Liver (tissue), 9 donors: Measurements from ENCODE around the gene NKIRAS1. TPM values are rescaled to one million over a fixed set of nuclear protein-coding genes. Genes with fewer than 3 reads are reported as not detected.

Source experiments
- DNase-seq: peaks from one replicate; pipeline ENCODE4 v3.0.0-alpha.2; 2017; ENCODE audit warnings: low spot score
- H3K27ac ChIP-seq, 2 donors: one replicate each; pipeline ENCODE4 v1.7.0; 2013; ENCODE audit warnings: inconsistent platforms in 2 of 2, low read length in 2 of 2, control low read depth in 1 of 2, low read depth in 1 of 2, mild to moderate bottlenecking in 1 of 2
- H3K27me3 ChIP-seq, 4 donors: one replicate each; pipeline versions ENCODE4 v1.6.1 to v1.7.0; 2013; ENCODE audit warnings: low read length in 3 of 4, inconsistent platforms in 1 of 4, mild to moderate bottlenecking in 1 of 4, moderate library complexity in 1 of 4; ENCODE audit not compliant: control insufficient read depth in 4 of 4, insufficient read depth in 4 of 4
- H3K36me3 ChIP-seq, 4 donors: one replicate each; pipeline versions ENCODE4 v1.6.1 to v1.7.0; 2013; ENCODE audit warnings: low read length in 3 of 4, mild to moderate bottlenecking in 3 of 4, low read depth in 1 of 4, moderate library complexity in 1 of 4; ENCODE audit not compliant: control insufficient read depth in 4 of 4, insufficient read depth in 3 of 4
- H3K4me1 ChIP-seq, 4 donors: one replicate each; pipeline versions ENCODE4 v1.6.1 to v1.7.0; 2013; ENCODE audit warnings: low read length in 3 of 4, mild to moderate bottlenecking in 3 of 4, moderate library complexity in 1 of 4; ENCODE audit not compliant: control insufficient read depth in 4 of 4, insufficient read depth in 4 of 4
- H3K4me3 ChIP-seq, 3 donors: one replicate each; pipeline versions ENCODE4 v1.6.1 to v1.7.0; 2013; ENCODE audit warnings: low read length in 3 of 3, control low read depth in 1 of 3, low read depth in 1 of 3, mild to moderate bottlenecking in 1 of 3
- H3K9ac ChIP-seq, 2 donors: one replicate each; pipeline ENCODE4 v1.7.0; 2013; ENCODE audit warnings: low read length in 2 of 2, mild to moderate bottlenecking in 2 of 2, moderate library complexity in 2 of 2, control low read depth in 1 of 2, low read depth in 1 of 2
- H3K9me3 ChIP-seq, 4 donors: one replicate each; pipeline versions ENCODE4 v1.6.1 to v1.7.0; 2013; ENCODE audit warnings: low read length in 3 of 4; ENCODE audit not compliant: control insufficient read depth in 4 of 4
- ATF3 ChIP-seq: IDR thresholded peaks from 2 replicates; pipeline ENCODE4 v1.6.1; 2016; ENCODE audit warnings: antibody characterized with exemption
- CTCF ChIP-seq: fragments of 150-350 bp; IDR thresholded peaks from 2 replicates; pipeline ENCODE4 v1.5.1; 2017; ENCODE audit warnings: improper control_type of control experiment, low read depth, low read length; ENCODE audit not compliant: missing input control
- EGR1 ChIP-seq, 2 donors: IDR thresholded peaks; 2 replicates each; pipeline ENCODE4 v1.6.1; 2016 to 2018; ENCODE audit warnings: antibody characterized with exemption in 2 of 2, low read depth in 2 of 2
- FOXA1 ChIP-seq: IDR thresholded peaks from 2 replicates; pipeline ENCODE4 v1.6.1; 2016; ENCODE audit warnings: antibody characterized with exemption
- FOXA2 ChIP-seq: IDR thresholded peaks from 2 replicates; pipeline ENCODE4 v1.6.1; 2016; ENCODE audit warnings: antibody characterized with exemption
- GABPA ChIP-seq, 2 donors: IDR thresholded peaks in 1 of 2; conservative IDR thresholded peaks in 1 of 2; 2 replicates each; pipeline ENCODE4 v1.6.1; 2016; ENCODE audit warnings: antibody characterized with exemption in 2 of 2, mild to moderate bottlenecking in 1 of 2, moderate library complexity in 1 of 2
- HNF4A ChIP-seq, 2 donors: conservative IDR thresholded peaks; 2 replicates each; pipeline ENCODE4 v1.6.1; 2016; ENCODE audit warnings: antibody characterized with exemption in 2 of 2, mild to moderate bottlenecking in 2 of 2
- HNF4G ChIP-seq: IDR thresholded peaks from 2 replicates; pipeline ENCODE4 v1.6.1; 2016; ENCODE audit warnings: antibody characterized with exemption
- JUND ChIP-seq, 2 donors: IDR thresholded peaks; 2 replicates each; pipeline ENCODE4 v1.6.1; 2016; ENCODE audit warnings: antibody characterized with exemption in 2 of 2
- MAX ChIP-seq: IDR thresholded peaks from 2 replicates; pipeline ENCODE4 v1.6.1; 2016; ENCODE audit warnings: antibody characterized with exemption
- NR2F2 ChIP-seq: IDR thresholded peaks from 2 replicates; pipeline ENCODE4 v1.6.1; 2016; ENCODE audit warnings: antibody characterized with exemption
- RAD21 ChIP-seq, 2 donors: IDR thresholded peaks; 2 replicates each; pipeline ENCODE4 v1.6.1; 2016; ENCODE audit warnings: antibody characterized with exemption in 2 of 2, mild to moderate bottlenecking in 2 of 2
- REST ChIP-seq: IDR thresholded peaks from 2 replicates; pipeline ENCODE4 v1.6.1; 2016; ENCODE audit warnings: antibody characterized with exemption, mild to moderate bottlenecking
- RXRA ChIP-seq, 2 donors: IDR thresholded peaks; 2 replicates each; pipeline ENCODE4 v1.6.1; 2017 to 2018; ENCODE audit warnings: antibody characterized with exemption in 2 of 2, mild to moderate bottlenecking in 1 of 2
- SP1 ChIP-seq: IDR thresholded peaks from 2 replicates; pipeline ENCODE4 v1.6.1; 2018; ENCODE audit warnings: antibody characterized with exemption, mild to moderate bottlenecking
- TAF1 ChIP-seq: conservative IDR thresholded peaks from 2 replicates; pipeline ENCODE4 v1.6.1; 2016; ENCODE audit warnings: antibody characterized with exemption, mild to moderate bottlenecking
- ZBTB33 ChIP-seq: IDR thresholded peaks from 2 replicates; pipeline ENCODE4 v1.6.1; 2016; ENCODE audit warnings: antibody characterized with exemption
- WGBS: extraction: QIAGEN DNeasy Blood & Tissue Kit; methylation state at CpG from one replicate; pipeline ENCODE4 v1.1.7; 2013; 5-methylcytosine and 5-hydroxymethylcytosine counted together
- polyA plus RNA-seq, 2 donors: library from polyadenylated mRNA; stranded (reverse) in 1 of 2; unstranded in 1 of 2; fragments of 200-250 nt in 1 of 2; fragments of >200 nt in 1 of 2; fragmentation: Nextera tagmentation in 1 of 2; extraction: Ambion mirVana in 1 of 2; gene quantifications; one replicate each; pipeline versions ENCODE4 v1.2.1 to v1.2.3, GENCODE V29; 2013 to 2015
- total RNA-seq, 2 donors: library from RNA; depleted of rRNA; stranded (reverse); fragments of >200 nt; gene quantifications; one replicate each; pipeline ENCODE4 v1.2.3, GENCODE V29; 2014
- donor health status: healthy.
- donor health status: healthy.
- donor health status: healthy.
- donor health status: healthy.
- donor health status: healthy.

NKIRAS1 gene
- total and polyA plus RNA-seq, 4 donors, result 4.6 to 12.6 (median 8.4) TPM

- Histone ChIP-seq H3K4me1 (peaks cover 5 to 36% (median 29%) of the 10 kb centered on the region in 4 donors), H3K9ac (peak overlapping the region in 1 of 2 donors; percentile 19), H3K27me3 (no peaks in the 10 kb centered on the region), H3K9me3 (no peaks in the 10 kb centered on the region), H3K4me3 (peak overlapping the region; percentile 51 to 94 (median 84)), H3K36me3 (no peaks in the 10 kb centered on the region), H3K27ac (no peak overlapping the region)
- 9% methylated on average over 13 of the region's 13 CpGs for WGBS
- no peak for TF ChIP-seq ZBTB33
- no peak for TF ChIP-seq HNF4A (conservative IDR thresholded peaks at IDR 0.05)
- no peak for TF ChIP-seq FOXA1
- TF ChIP-seq RXRA (IDR thresholded peaks at IDR 0.05), result no peak
- TF ChIP-seq RAD21 (IDR thresholded peaks at IDR 0.05), result no peak
- TF ChIP-seq REST, result no peak
- TF ChIP-seq TAF1, result no peak
- TF ChIP-seq MAX, result no peak
- no peak for TF ChIP-seq SP1
- TF ChIP-seq FOXA2, result no peak
- no peak for TF ChIP-seq ATF3
- TF ChIP-seq JUND (IDR thresholded peaks at IDR 0.05), result no peak
- TF ChIP-seq NR2F2, result no peak
- no peak for TF ChIP-seq GABPA (IDR thresholded peaks at IDR 0.05 in 1 of 2, conservative IDR thresholded peaks at IDR 0.05 in 1 of 2)
- DNase-seq, result no peak
Measured at GRCh38 chr3:23944007-23944783, 27.4 kb upstream of the NKIRAS1 start.

- no peak for DNase-seq
- Histone ChIP-seq H3K9me3 (peaks cover 0 to 2% (median 0%) of the 10 kb centered on the region in 4 donors), H3K4me1 (peaks cover under 1 to 22% (median 17%) of the 10 kb centered on the region in 4 donors), H3K36me3 (no peaks in the 10 kb centered on the region), H3K4me3 (no peak overlapping the region), H3K27me3 (no peaks in the 10 kb centered on the region), H3K27ac (no peak overlapping the region), H3K9ac (no peak overlapping the region)
- WGBS, result 95% methylated on average over 11 of the region's 11 CpGs
- TF ChIP-seq RXRA (IDR thresholded peaks at IDR 0.05) (no peak), SP1 (no peak), HNF4G (no peak), JUND (IDR thresholded peaks at IDR 0.05) (no peak), FOXA2 (no peak), CTCF (no peak), EGR1 (IDR thresholded peaks at IDR 0.05; ENCODE audit: low read depth in 2 of 2) (no peak), TAF1 (no peak), GABPA (IDR thresholded peaks at IDR 0.05 in 1 of 2, conservative IDR thresholded peaks at IDR 0.05 in 1 of 2) (no peak), ATF3 (no peak), FOXA1 (no peak), MAX (no peak), REST (no peak)
Measured at GRCh38 chr3:23942546-23942945, 25.8 kb upstream of the NKIRAS1 start.
